NCI-H1436 (cell line): ENCODE results near the gene PDE7B.
A peak's percentile ranks its signal among the peaks of the same experiment; 100 is the strongest.
"Not testable (repeated sequence)": the region's sequence is repeated elsewhere in the genome, so short reads cannot be mapped to it uniquely, and the experiment has no call there.

Experiments
- DNase-seq: peaks from one replicate; lab custom pipeline; 2025; lab: John Stamatoyannopoulos, UW

PDE7B gene

DNA sequence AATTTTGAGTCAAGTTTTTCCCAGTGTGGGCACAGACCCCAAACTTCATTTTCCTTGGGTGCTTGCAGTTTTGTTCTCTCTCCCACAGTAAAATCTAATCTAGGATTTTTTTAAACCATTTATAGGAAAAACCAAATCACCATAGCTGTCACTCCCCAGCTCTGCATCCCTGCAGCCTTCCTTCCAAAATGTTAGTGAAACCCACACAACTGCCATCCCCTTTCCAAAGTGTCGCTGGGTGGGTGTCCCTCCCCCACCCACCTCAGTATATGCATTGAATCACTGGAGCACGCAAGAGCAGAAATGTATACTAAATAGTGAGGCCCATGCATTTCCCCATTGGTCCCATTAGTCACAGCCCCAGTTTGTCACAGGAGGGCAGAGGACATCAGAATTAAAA lies 260.3 kb downstream of the PDE7B start:
- no peak for DNase-seq

DNA sequence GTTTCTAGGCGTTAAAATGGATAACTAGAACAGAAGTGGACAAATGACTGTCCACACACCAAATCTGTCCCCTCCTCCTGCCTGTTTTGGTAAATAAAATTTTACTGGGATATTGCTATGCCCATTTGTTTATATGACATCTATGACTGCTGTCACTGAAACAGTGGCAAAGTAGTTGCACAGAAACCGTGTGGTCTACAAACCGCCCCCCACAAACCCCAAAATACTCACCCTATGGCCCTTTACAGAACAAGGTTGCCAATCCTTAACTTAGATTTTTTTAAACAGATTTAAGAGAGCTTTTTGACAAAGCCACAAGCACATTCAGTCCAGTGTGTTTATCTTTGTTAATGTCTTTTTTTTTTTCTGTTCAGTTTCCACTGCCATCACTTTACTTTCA lies 260.8 kb downstream of the PDE7B start:
- no peak for DNase-seq

- peak; percentile 95 for DNase-seq
Observed at GRCh38 chr6:136113736-136114173, 262.3 kb downstream of the PDE7B start.

- peak; percentile 92 for DNase-seq
Observed at GRCh38 chr6:136114661-136115060, 263.2 kb downstream of the PDE7B start.

DNA sequence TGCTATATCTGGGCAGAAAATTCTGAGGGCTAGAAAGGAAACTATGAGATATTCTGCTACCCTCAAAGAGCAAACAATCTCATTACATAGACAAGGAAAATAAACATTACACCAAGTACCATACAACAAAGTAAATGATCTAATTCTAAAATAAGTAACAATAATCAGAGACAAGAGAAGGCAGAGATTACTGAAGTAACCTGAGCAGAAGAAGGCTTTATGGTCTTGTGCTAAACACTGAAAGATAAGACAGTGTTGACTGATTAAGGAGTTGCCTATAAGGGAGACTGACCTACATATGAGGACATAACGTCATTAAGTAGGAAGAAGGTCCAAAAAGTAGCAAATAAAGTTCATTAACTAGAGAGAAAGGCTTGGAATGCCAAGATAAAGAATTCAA lies 264.4 kb downstream of the PDE7B start:
- no peak for DNase-seq

DNA sequence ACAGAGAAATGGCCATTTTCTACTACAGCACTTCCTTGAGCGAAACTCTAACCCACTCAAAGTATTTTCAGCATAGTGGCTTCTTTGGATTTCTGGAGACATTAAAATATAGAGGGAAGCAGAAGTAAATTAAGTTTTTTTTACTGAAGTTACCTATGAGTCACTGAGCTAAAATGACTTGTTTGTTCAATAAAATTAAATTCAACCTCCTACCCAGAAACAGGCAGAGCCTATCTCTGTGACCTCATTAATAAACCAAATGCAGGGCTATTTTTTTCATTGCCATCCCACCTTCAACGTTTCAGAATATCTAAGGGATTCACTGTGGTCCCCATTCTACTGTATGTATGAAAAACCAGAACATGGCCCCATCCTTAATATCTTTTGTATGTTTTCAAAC lies 265.6 kb downstream of the PDE7B start:
- DNase-seq: no peak

DNA sequence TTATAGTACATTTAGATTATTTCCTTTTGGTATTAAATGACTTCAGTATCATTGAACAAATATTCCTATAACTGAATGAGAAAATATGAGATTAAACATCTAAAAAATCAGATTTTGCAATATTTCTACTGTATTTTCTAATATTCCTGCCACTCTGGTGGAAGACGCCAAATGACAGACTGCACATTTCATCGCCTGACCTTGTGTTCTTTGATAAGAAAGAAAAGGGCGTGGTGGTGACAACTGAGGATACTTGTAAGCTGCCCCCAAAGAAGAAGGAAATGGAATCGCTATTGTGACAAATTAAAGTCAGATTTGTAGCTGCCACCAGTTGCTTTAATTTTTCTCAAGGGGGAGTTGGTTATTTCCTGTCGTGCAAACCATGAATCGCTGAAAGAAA lies 267.3 kb downstream of the PDE7B start:
- no peak for DNase-seq

GRCh38 chr6:136123468-136123867 lies 272.0 kb downstream of the PDE7B start:
- no peak for DNase-seq

DNA sequence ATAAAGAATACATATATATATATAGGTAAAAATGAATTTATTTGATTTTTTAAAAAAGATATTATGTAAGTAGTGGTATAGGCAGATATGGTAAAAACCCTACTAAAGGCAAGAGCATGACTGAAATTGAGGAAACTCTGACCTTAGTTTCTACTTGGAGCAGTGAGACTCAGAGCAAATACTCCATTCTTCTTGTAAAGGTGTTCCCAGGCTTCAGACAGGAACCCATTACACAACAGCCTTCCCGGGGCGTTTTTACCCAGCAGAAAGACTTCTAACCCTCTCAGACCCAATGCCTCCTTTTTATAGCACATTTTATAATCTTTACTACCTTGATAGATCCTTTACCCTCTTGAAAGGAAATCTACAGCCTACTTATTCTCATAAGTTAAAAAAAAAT lies 274.1 kb downstream of the PDE7B start:
- no peak for DNase-seq

DNA sequence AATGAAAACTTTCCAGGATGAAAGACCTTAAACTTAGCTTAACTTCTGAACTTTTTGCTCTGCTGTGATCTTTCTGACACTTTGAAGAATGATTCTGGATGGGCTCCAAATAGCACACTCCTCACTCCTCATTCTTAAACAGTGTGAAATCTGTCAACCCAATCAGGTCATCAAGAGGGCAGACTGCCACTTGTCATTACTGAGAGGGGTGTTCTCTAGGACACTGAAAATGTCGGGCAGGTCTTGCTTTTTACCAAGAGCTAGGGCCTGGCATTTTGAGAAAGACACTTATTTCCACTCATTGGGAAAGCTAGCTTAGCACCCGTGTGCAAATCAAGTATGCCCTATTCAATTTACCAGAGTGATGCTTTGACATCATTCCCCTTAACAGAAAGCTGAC lies 276.4 kb downstream of the PDE7B start:
- no peak for DNase-seq

- no peak for DNase-seq
Observed at GRCh38 chr6:136129365-136129764, 277.9 kb downstream of the PDE7B start.

DNA sequence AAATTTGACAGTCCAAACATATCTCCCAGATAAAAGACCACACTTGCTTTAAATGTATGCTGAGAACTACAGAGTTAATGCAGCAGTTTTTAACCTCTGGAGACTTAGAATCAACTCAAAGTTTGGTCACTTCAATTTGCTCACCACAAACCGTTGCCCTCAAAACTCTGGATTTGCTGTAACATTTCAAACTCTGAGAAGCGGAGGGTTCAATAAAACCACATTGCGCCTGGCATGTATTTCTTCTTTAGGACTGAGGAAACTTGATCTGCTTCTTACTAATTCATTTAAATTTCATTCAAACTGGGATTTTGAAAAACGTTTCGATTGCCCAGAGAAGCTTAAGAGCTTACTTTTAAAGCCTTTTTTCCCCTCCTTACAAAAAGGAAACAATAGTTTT lies 282.8 kb downstream of the PDE7B start:
- no peak for DNase-seq

GRCh38 chr6:136134751-136135150 lies 283.2 kb downstream of the PDE7B start:
- no peak for DNase-seq

DNA sequence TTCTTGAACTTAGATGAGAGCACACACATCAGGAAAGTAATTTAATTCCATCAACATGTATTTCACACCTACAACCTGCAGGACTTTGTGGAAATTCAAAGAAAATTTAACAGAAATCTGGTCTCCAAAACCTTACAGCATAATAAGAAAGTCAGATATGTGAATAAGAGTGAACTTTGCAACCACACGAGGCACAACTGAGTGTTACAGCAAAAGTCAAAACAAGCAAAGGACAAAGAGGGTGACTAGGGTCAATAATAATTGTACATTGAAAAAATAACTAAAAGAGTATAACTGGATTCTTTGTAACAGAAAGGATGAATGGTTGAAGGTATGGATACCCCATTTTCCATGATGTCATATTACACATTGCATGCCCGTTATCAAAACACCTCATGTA lies 284.8 kb downstream of the PDE7B start:
- no peak for DNase-seq

DNA sequence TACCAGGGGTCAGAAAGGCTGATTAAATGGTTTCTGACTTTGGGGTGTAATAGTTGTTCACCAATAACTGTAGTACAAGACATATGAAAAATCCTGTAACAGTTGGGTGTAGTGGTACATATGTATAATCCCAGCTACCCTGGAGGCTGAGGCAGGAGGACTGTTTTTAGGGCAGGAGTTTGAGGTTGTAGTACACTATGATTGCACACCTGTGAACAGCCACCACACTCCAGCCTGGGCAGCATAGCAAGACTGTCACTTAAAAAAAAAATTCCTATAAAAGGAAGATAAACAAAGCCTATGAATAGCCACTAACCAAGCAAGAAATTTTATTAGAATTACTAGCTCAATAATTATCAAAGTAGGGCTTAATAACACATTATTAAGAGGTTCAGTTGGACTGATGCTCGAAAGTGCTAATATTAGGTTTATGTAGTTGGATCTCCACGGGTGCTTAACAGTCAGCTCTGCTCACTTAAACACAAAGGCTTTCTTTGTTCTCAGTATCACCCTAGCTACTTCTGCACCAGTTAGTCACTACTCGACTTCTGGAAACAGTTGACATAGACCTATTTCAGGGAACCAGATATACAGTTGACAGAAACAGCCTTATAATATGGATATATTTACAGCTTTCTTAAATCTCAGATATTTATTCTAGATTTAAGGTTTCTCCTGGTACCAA lies 285.6 kb downstream of the PDE7B start:
- DNase-seq: peak; percentile 16

GRCh38 chr6:136137739-136138402 lies 286.4 kb downstream of the PDE7B start:
- DNase-seq: no peak

GRCh38 chr6:136139111-136139510 lies 287.6 kb downstream of the PDE7B start:
- DNase-seq: not testable (repeated sequence)

GRCh38 chr6:136144251-136145023 lies 292.9 kb downstream of the PDE7B start:
- DNase-seq: no peak

DNA sequence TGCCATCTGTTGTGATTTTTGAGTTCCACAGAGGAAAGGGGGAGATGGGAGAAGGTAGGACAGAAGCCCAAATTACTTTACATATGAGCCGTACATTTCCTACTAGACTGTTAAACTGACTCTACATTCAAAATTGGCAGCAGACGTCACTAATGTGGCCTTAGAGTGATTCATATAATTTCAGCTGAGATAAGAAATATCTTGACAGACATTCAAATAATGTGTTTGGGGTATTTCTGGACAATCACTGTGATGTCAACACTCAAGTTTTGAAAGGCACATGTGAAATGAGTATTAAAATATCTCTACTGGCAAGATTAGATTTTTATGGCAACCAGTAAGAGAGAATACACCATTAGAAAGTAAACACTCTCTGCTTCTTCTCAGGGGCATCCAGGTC lies 294.6 kb downstream of the PDE7B start:
- no peak for DNase-seq

GRCh38 chr6:136147342-136147741 lies 295.8 kb downstream of the PDE7B start:
- no peak for DNase-seq

GRCh38 chr6:136148051-136148450 lies 296.6 kb downstream of the PDE7B start:
- no peak for DNase-seq

GRCh38 chr6:136148523-136148922 lies 297.0 kb downstream of the PDE7B start:
- DNase-seq: no peak

DNA sequence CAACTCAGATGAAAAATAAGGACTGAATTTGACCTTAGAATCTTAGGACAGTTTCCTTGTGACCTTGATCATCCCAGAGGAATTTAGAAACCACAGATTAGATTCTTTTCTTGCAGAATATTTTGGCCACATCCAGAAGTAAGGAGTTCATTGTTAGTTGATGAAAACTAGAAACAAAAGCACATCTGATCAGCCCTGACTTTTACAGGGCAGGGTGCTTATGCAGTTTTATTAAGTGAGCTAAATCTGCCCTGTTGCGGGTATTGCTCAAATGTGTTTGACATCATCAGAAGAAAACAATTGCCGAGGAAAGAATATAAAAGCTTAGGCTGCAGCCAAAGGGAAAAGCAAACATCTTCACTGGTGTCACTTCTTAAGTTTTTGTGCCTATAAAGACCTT lies 297.8 kb downstream of the PDE7B start:
- no peak for DNase-seq
